Neural cell (in vitro differentiated cells): ENCODE results near the gene PLEKHF1. TPM values are rescaled to one million over a fixed set of nuclear protein-coding genes. Genes with fewer than 3 reads are reported as not detected.

Source experiments
- H2AFZ ChIP-seq: fragments of 200-600, 300-800 bp; sonication (generic), shearing (Covaris generic); 2 replicates; pipeline ENCODE4 v1.6.0; 2014; ENCODE audit warnings: low read depth, mild to moderate bottlenecking, antibody characterized with exemption, low read length, moderate library complexity
- H3F3A ChIP-seq: fragments of 200-600 bp; shearing (Covaris generic); 2 replicates; pipeline ENCODE4 v1.6.1; 2016; ENCODE audit warnings: mild to moderate bottlenecking, moderate library complexity, mixed read lengths, antibody characterized with exemption, low read length; ENCODE audit not compliant: insufficient read depth, poor library complexity, severe bottlenecking
- H3K27ac ChIP-seq: fragments of 200-600, 300-800 bp; sonication (generic), shearing (Covaris generic); 2 replicates; pipeline ENCODE4 v1.5.1; 2014; ENCODE audit warnings: mild to moderate bottlenecking, low read length, moderate library complexity
- H3K27me3 ChIP-seq: fragments of 300-800, 200-600 bp; sonication (generic), shearing (Covaris generic); 2 replicates; pipeline ENCODE4 v1.6.0; 2014; ENCODE audit warnings: mild to moderate bottlenecking, low read depth, low read length, moderate library complexity; ENCODE audit not compliant: insufficient read depth
- H3K36me3 ChIP-seq: fragments of 300-800, 200-600 bp; sonication (generic), shearing (Covaris generic); 2 replicates; pipeline ENCODE4 v1.5.1; 2014; ENCODE audit warnings: mild to moderate bottlenecking, antibody characterized with exemption, low read length, moderate library complexity; ENCODE audit not compliant: insufficient read depth
- H3K4me2 ChIP-seq: fragments of 300-800, 200-600 bp; sonication (generic), shearing (Covaris generic); 2 replicates; pipeline ENCODE4 v1.6.0; 2014; ENCODE audit warnings: mild to moderate bottlenecking, low read length
- H3K4me3 ChIP-seq: fragments of 300-800, 200-600 bp; sonication (generic), shearing (Covaris generic); 2 replicates; pipeline ENCODE4 v1.5.1; 2014; ENCODE audit warnings: mild to moderate bottlenecking, low read length, moderate library complexity
- H3K79me2 ChIP-seq: fragments of 200-600 bp; shearing (Covaris generic); replicated peaks from 2 replicates; pipeline ENCODE4 v1.6.0; 2014; ENCODE audit warnings: mild to moderate bottlenecking, low read length, moderate library complexity; ENCODE audit not compliant: insufficient read depth
- H3K9ac ChIP-seq: fragments of 300-800, 200-600 bp; sonication (generic), shearing (Covaris generic); 2 replicates; pipeline ENCODE4 v1.6.1; 2016; ENCODE audit warnings: mild to moderate bottlenecking, low read length, mixed read lengths
- H3K9me2 ChIP-seq: fragments of 200-600 bp; shearing (Covaris generic); 2 replicates; pipeline ENCODE4 v1.6.1; 2016; ENCODE audit warnings: mild to moderate bottlenecking, low read length, mixed read lengths; ENCODE audit not compliant: insufficient read depth
- H3K9me3 ChIP-seq: fragments of 200-600, 300-800 bp; sonication (generic), shearing (Covaris generic); 2 replicates; pipeline ENCODE4 v1.6.1; 2016; ENCODE audit warnings: mild to moderate bottlenecking, mixed run types, low read length, moderate library complexity, mixed read lengths
- H4K20me1 ChIP-seq: fragments of 200-600 bp; shearing (Covaris generic); 2 replicates; pipeline ENCODE4 v1.6.1; 2016; ENCODE audit warnings: mild to moderate bottlenecking, mixed run types; ENCODE audit not compliant: insufficient read depth
- CTCF ChIP-seq: fragments of 450-650 bp; IDR thresholded peaks from 2 replicates; pipeline ENCODE4 v1.5.1; 2014; ENCODE audit warnings: antibody characterized with exemption, mild to moderate bottlenecking, moderate library complexity; ENCODE audit not compliant: poor library complexity, severe bottlenecking
- EP300 ChIP-seq: fragments of 450-650 bp; conservative IDR thresholded peaks from 2 replicates; pipeline ENCODE4 v1.6.1; 2014; ENCODE audit warnings: antibody characterized with exemption, mild to moderate bottlenecking, moderate library complexity; ENCODE audit not compliant: poor library complexity, severe bottlenecking
- EZH2 ChIP-seq: fragments of 200-600, 300-800 bp; shearing (Covaris generic), sonication (generic); IDR thresholded peaks from 2 replicates; pipeline ENCODE4 v1.6.1; 2014; ENCODE audit warnings: antibody characterized with exemption, low read length, borderline replicate concordance, mild to moderate bottlenecking; ENCODE audit not compliant: insufficient read depth, poor library complexity, severe bottlenecking
- MXI1 ChIP-seq: fragments of 450-650 bp; conservative IDR thresholded peaks from 2 replicates; pipeline ENCODE4 v1.6.1; 2014; ENCODE audit warnings: antibody characterized with exemption, mild to moderate bottlenecking; ENCODE audit not compliant: poor library complexity, severe bottlenecking
- POLR2AphosphoS5 ChIP-seq: IDR thresholded peaks from 2 replicates; pipeline ENCODE4 v1.6.1; 2012
- RAD21 ChIP-seq: fragments of 450-650 bp; conservative IDR thresholded peaks from 2 replicates; pipeline ENCODE4 v1.6.1; 2014; ENCODE audit warnings: antibody characterized with exemption, mild to moderate bottlenecking, moderate library complexity
- REST ChIP-seq: IDR thresholded peaks from 2 replicates; pipeline ENCODE4 v1.6.1; 2012; ENCODE audit warnings: borderline replicate concordance
- SMC3 ChIP-seq: fragments of 450-650 bp; conservative IDR thresholded peaks from 2 replicates; pipeline ENCODE4 v1.6.1; 2014; ENCODE audit warnings: antibody characterized with exemption, mild to moderate bottlenecking, moderate library complexity; ENCODE audit not compliant: poor library complexity
- TAF1 ChIP-seq: IDR thresholded peaks from 2 replicates; pipeline ENCODE4 v1.6.1; 2012; ENCODE audit warnings: low read depth
- polyA plus RNA-seq: library from polyadenylated mRNA; depleted of rRNA; stranded (reverse); fragments of >200 nt; gene quantifications from 2 replicates; pipeline ENCODE4 v1.2.3, GENCODE V29; 2014

The PLEKHF1 gene
- polyA plus RNA-seq, 1 donor from 2014 or later, result not detected

GRCh38 chr19:29714371-29714952, 49.2 kb downstream of the PLEKHF1 start:
- Histone ChIP-seq H3K27me3 (no peaks in the 10 kb centered on the region), H3K27ac (peak overlapping the region; percentile 42), H3K9ac (peak overlapping the region; percentile 85), H2AFZ (peak overlapping the region; percentile 69), H3K4me3 (peak overlapping the region; percentile 78), H3K9me2 (no peaks in the 10 kb centered on the region), H3F3A (peaks cover 5% of the 10 kb centered on the region), H3K79me2 (peaks cover 8% of the 10 kb centered on the region), H3K4me2 (peak overlapping the region; percentile 30), H3K36me3 (no peaks in the 10 kb centered on the region), H3K9me3 (no peaks in the 10 kb centered on the region), H4K20me1 (no peaks in the 10 kb centered on the region)
- TF ChIP-seq REST (no peak), EP300 (no peak)

- TF ChIP-seq EP300 (no peak), TAF1 (no peak), CTCF (no peak), MXI1 (peak; percentile 87), SMC3 (peak; percentile 16), REST (peak; percentile 41), EZH2 (no peak), RAD21 (no peak), POLR2AphosphoS5 (peak; percentile 61)
- Histone ChIP-seq H3K4me3 (peak within 1 kb of the TSS; percentile 78), H3K36me3 (no peaks in the 10 kb centered on the region), H3K9me3 (no peaks in the 10 kb centered on the region), H3F3A (peaks cover 5% of the 10 kb centered on the region), H3K4me2 (peak within 1 kb of the TSS; percentile 82), H3K27me3 (no peaks in the 10 kb centered on the region), H3K79me2 (peaks cover 8% of the 10 kb centered on the region), H3K9me2 (no peaks in the 10 kb centered on the region), H3K9ac (peak within 1 kb of the TSS; percentile 85), H3K27ac (peak within 1 kb of the TSS; percentile 71), H4K20me1 (no peaks in the 10 kb centered on the region), H2AFZ (peak within 1 kb of the TSS; percentile 94)
Measured at GRCh38 chr19:29714953-29715700, 49.9 kb downstream of the PLEKHF1 start, which contains the start of gene C19orf12. TSS of gene C19orf12 (minus strand) at chr19:29715261. CDS start at chr19:29708413, 6,848 bp downstream.
